Gastroesophageal sphincter (tissue), 4 donors: ENCODE results near the gene ZFAND6. TPM values are rescaled to one million over a fixed set of nuclear protein-coding genes. Genes with fewer than 3 reads are reported as not detected.

Experiments used
- ATAC-seq: fragments of 150-250 bp; one replicate; pipeline ENCODE4 v1.9.1; 2016; ENCODE audit warnings: mild to moderate bottlenecking, moderate library complexity
- H3K27ac ChIP-seq, 4 donors: fragments of 200-600 bp; sonication (generic) in 3 of 4; 1 replicate in 3 of 4; 2 replicates in 1 of 4; pipeline ENCODE4 v1.5.1; 2016 to 2019
- H3K27me3 ChIP-seq: fragments of 200-600 bp; sonication (generic); one replicate; pipeline ENCODE4 v1.5.1; 2019
- H3K36me3 ChIP-seq, 2 donors: fragments of 200-600 bp; sonication (generic); one replicate each; pipeline ENCODE4 v1.5.1; 2019; ENCODE audit warnings: control low read depth in 1 of 2
- H3K4me1 ChIP-seq, 3 donors: fragments of 200-600 bp; sonication (generic); 1 replicate in 2 of 3; 2 replicates in 1 of 3; pipeline ENCODE4 v1.5.1; 2016 to 2019; ENCODE audit warnings: control low read depth in 2 of 3
- H3K4me3 ChIP-seq, 2 donors: fragments of 200-600 bp; sonication (generic); one replicate each; pipeline ENCODE4 v1.5.1; 2019; ENCODE audit warnings: mild to moderate bottlenecking in 1 of 2, moderate library complexity in 1 of 2
- H3K9me3 ChIP-seq, 3 donors: fragments of 200-600 bp; sonication (generic); one replicate each; pipeline ENCODE4 v1.5.1; 2017 to 2019; ENCODE audit warnings: control low read depth in 2 of 3
- EP300 ChIP-seq: sonication (generic); formaldehyde crosslinking; IDR thresholded peaks from one replicate; pipeline ENCODE4 v1.6.1; 2017; ENCODE audit warnings: antibody characterized with exemption, mild to moderate bottlenecking
- POLR2A ChIP-seq, 2 donors: fragments of 450-650 bp; IDR thresholded peaks; one replicate each; pipeline ENCODE4 v1.6.1; 2017; ENCODE audit warnings: antibody characterized with exemption in 2 of 2, mild to moderate bottlenecking in 2 of 2, moderate library complexity in 1 of 2
- POLR2AphosphoS5 ChIP-seq: sonication (generic); formaldehyde crosslinking; IDR thresholded peaks from one replicate; pipeline ENCODE4 v1.6.1; 2017; ENCODE audit warnings: antibody characterized with exemption
- WGBS, 2 donors: methylation state at CpG; one replicate each; pipeline ENCODE4 v1.1.5; 2018; ENCODE audit warnings: low coverage in 1 of 2; 5-methylcytosine and 5-hydroxymethylcytosine counted together
- total RNA-seq, 4 donors: library from RNA; depleted of rRNA; stranded (reverse); fragments of >200 nt; gene quantifications; one replicate each; pipeline ENCODE4 v1.1.0, GENCODE V29; 2016
- TF ChIP-seq, protein P1 (sequence below), 4 experiments: fragments of 200-600 bp in 2 of 4; fragments of 450-650 bp in 2 of 4; sonication (generic) in 1 of 4; IDR thresholded peaks; one replicate each; pipeline ENCODE4 v1.5.1; 2017 to 2019; ENCODE audit warnings: antibody characterized with exemption in 4 of 4, mild to moderate bottlenecking in 2 of 4, moderate library complexity in 2 of 4

Gene ZFAND6
- total RNA-seq, 4 donors from 2014 or later: 95.6 to 137 (median 131) TPM

DNA sequence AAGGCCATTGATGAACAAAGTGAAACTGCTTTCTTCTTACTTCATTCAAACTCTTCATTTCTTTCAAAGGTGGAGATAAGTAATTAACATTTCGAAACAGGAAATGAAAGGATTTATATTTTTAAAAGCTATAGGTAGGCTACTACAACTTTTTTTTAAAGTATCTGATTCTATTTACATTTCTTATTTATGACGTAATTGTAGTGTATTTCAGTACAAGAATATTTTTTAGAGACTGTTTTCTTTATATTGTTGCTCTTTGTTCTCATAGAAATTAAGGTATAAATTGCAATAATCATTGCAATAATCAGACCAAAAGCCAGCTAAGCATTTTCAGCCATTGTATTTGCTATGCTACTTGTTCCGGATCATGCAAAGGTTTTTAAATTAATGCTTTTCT, 13.7 kb downstream of the ZFAND6 start:
- TF ChIP-seq, protein P1, sequence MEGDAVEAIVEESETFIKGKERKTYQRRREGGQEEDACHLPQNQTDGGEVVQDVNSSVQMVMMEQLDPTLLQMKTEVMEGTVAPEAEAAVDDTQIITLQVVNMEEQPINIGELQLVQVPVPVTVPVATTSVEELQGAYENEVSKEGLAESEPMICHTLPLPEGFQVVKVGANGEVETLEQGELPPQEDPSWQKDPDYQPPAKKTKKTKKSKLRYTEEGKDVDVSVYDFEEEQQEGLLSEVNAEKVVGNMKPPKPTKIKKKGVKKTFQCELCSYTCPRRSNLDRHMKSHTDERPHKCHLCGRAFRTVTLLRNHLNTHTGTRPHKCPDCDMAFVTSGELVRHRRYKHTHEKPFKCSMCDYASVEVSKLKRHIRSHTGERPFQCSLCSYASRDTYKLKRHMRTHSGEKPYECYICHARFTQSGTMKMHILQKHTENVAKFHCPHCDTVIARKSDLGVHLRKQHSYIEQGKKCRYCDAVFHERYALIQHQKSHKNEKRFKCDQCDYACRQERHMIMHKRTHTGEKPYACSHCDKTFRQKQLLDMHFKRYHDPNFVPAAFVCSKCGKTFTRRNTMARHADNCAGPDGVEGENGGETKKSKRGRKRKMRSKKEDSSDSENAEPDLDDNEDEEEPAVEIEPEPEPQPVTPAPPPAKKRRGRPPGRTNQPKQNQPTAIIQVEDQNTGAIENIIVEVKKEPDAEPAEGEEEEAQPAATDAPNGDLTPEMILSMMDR (IDR thresholded peaks at IDR 0.05): no peak
- TF ChIP-seq EP300 (no peak), POLR2AphosphoS5 (no peak), POLR2A (IDR thresholded peaks at IDR 0.05) (no peak)
- peaks cover 11 to 86% (median 19%) of the 10 kb centered on the region in 3 donors for H3K4me1 ChIP-seq
- H3K9me3 ChIP-seq: no peaks in the 10 kb centered on the region

DNA sequence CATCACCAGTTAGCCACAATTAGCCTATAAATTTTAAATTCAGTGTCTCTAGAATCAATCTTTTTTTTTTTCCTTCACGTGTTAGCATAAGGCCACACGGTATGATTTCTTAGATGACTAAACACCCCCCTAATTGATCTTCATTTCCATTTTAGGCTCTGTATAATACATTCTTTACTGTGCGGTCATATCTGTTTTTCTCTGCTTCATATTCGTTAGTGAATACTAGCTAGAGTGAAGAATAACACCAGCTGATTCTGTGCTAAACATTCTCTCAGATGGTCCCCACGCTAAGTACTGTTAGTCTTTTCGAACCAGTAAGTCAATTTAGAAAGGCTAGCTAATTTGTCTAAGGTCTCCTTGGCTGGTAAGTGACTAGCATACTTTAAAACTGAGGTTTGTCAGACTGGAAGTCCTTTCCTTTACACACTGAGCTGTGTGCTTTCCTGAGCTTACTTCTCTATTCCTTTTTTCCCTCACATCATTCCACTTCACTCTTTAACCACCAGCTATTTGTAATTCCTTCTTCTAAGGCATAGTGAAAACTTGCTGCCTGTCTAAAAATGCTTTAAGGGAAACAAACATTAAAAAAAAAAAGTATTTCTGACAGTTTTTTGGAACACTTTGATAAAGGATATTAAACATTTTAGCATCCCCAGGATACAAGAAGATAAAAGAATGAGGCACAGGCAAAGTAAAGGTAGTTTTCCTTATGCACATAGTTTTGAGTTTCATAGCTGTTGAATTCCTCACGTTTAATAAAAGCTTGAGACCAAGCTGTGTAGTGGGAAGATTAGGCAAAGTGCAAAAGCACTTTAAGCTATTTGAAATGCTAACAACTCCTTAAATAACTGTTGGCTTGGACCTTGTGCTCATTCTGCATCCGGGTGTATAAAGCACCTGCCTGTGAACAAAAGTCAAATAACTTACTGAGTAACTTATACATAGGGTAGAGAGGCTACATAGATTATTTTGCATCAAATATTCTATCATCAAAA, 17.1 kb downstream of the ZFAND6 start:
- no peak for ATAC-seq
- Histone ChIP-seq H3K36me3 (no peaks in the 10 kb centered on the region), H3K4me3 (no peak overlapping the region), H3K9me3 (no peaks in the 10 kb centered on the region), H3K27me3 (no peaks in the 10 kb centered on the region), H3K27ac (peak overlapping the region; percentile 50 to 68 (median 61)), H3K4me1 (peaks cover 11 to 53% (median 19%) of the 10 kb centered on the region in 3 donors)
- WGBS, 2 donors: 22 to 28% methylated on average over 8 of the region's 8 CpGs
- no peak for TF ChIP-seq POLR2AphosphoS5

More for the DNA sequence above, 13.7 kb downstream of the ZFAND6 start:
- Histone ChIP-seq H3K36me3 (no peaks in the 10 kb centered on the region), H3K27me3 (no peaks in the 10 kb centered on the region), H3K27ac (no peak overlapping the region), H3K4me3 (peak overlapping the region in 1 of 2 donors; percentile 32)
- 34 to 54% methylated on average over 3 of the region's 3 CpGs for WGBS, 2 donors
- no peak for ATAC-seq

DNA sequence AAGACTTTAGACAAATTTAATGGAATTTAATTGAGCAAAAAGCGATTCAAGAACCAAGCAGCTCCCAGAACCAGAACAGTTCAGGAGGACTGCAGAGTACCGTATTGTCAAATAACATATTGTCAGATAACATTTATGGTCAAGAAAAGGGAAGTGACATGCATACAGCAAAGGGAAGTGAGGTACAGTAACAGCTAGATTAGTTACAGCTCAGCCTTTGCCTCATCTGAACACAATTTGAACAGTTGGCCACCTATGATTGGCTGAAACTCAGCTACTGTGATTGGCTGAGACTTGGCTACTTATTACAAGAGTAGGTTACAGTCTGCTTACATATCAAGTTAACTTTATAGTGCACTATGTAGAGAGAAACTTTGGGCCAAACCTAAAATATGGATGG, 21.9 kb downstream of the ZFAND6 start:
- 84 to 100% methylated on average over 2 of the region's 2 CpGs for WGBS, 2 donors
- ATAC-seq: no peak
- no peaks in the 10 kb centered on the region for H3K27me3 ChIP-seq

DNA sequence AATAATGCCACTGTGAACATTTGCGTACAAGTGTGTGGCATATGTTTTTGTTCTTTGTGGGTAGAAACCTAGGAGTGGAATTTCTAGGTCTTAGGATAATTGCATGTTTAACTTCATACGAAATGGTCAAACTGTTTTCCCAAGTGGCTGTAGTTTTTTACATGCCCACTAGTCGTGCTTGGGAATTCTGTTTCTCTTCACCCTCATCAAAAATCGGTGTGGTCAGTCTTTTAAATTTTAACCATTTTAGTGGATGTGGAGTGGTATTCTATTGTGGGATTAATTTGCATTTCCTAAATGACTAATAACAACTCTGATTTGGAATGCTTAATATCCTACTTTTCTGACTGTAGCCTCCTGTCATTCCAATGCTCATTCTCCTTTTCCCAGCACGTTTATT, 27.6 kb downstream of the ZFAND6 start:
- Histone ChIP-seq H3K36me3 (no peaks in the 10 kb centered on the region), H3K4me3 (no peak overlapping the region), H3K27ac (no peak overlapping the region), H3K27me3 (no peaks in the 10 kb centered on the region), H3K4me1 (peaks cover 0 to 28% (median 3%) of the 10 kb centered on the region in 3 donors), H3K9me3 (no peaks in the 10 kb centered on the region)
- 19 to 45% methylated on average over 5 of the region's 5 CpGs for WGBS, 2 donors
- ATAC-seq: no peak
- no peak for TF ChIP-seq POLR2AphosphoS5
- TF ChIP-seq, protein P1 (IDR thresholded peaks at IDR 0.05): peak in 1 of 4 experiments; percentile 10

More for the DNA sequence above, 21.9 kb downstream of the ZFAND6 start:
- Histone ChIP-seq H3K36me3 (no peaks in the 10 kb centered on the region), H3K27ac (no peak overlapping the region), H3K9me3 (no peaks in the 10 kb centered on the region), H3K4me3 (no peak overlapping the region), H3K4me1 (peaks cover 0 to 28% (median 0%) of the 10 kb centered on the region in 3 donors)
- TF ChIP-seq, protein P1 (IDR thresholded peaks at IDR 0.05): no peak
- TF ChIP-seq EP300 (no peak), POLR2A (IDR thresholded peaks at IDR 0.05) (no peak), POLR2AphosphoS5 (no peak)

DNA sequence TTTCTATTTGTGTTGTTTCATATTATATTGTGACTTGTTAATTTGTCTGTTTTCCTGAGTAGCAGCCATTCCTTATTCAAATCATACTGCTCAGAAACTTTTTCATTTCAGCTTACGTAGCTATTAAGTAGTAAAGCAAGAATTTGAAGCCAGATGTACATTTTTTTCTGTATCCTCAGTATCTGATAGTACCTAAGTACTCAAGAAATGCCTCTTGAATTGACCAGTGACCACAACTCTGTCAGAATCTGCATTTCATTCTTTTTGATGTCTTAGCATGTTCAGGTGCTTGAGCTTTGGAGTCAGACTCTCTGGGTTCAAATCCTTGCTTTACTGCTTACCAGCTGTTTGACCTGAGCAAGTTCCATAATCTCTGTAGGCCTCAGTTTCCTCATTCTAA, 30.6 kb downstream of the ZFAND6 start:
- Histone ChIP-seq H3K27me3 (no peaks in the 10 kb centered on the region), H3K4me1 (peaks cover 0 to 34% (median 3%) of the 10 kb centered on the region in 3 donors), H3K9me3 (no peaks in the 10 kb centered on the region), H3K36me3 (no peaks in the 10 kb centered on the region), H3K27ac (no peak overlapping the region), H3K4me3 (no peak overlapping the region)
- TF ChIP-seq POLR2AphosphoS5 (no peak), POLR2A (IDR thresholded peaks at IDR 0.05) (no peak), EP300 (no peak)
- TF ChIP-seq, protein P1 (IDR thresholded peaks at IDR 0.05): no peak
- ATAC-seq: no peak
- 93 to 100% methylated on average over 1 of the region's 1 CpG for WGBS, 2 donors
